GM18909 (cell line): ENCODE measurements around the gene MNAT1.
"Not testable (repeated sequence)": the region's sequence is repeated elsewhere in the genome, so short reads cannot be mapped to it uniquely, and the experiment has no call there.

Experiments used
- ATAC-seq: cut with Tn5 transposase; IDR thresholded peaks from one replicate; pipeline ENCODE4 v1.9.1; 2021; ENCODE audit warnings: mild to moderate bottlenecking; ENCODE audit not compliant: unreplicated experiment, poor library complexity

The MNAT1 gene

DNA sequence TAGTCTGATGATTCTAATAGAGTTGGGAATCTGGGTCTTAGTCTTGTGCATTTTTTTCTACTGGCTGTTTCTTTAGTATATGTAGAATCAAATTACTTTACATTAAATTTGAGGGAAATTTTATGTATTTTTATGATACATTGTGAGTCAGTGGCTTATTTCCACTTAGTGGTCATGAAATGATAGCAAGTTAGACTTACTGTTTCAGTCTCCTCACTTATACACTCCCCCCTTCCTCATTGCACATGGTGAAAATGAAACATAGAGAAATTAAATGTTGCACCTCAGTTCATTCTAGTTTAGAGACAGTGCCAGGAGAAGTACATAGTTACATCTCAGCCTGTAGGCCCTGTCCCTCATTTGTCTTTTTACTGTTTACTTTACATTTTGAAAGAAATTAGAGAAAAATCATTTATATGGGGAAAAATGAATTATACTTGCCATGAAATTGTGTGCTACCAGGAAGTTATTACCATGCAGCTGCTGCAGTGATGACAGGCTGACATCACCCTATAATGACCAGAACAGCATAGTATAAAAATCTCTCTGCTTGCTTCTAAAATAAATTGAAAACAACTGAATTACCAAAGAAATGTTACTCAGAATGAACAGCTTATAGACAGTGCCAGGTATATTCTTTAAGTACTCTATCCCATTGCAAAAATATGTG, 133.1 kb downstream of the MNAT1 start:
- no peak for ATAC-seq

DNA sequence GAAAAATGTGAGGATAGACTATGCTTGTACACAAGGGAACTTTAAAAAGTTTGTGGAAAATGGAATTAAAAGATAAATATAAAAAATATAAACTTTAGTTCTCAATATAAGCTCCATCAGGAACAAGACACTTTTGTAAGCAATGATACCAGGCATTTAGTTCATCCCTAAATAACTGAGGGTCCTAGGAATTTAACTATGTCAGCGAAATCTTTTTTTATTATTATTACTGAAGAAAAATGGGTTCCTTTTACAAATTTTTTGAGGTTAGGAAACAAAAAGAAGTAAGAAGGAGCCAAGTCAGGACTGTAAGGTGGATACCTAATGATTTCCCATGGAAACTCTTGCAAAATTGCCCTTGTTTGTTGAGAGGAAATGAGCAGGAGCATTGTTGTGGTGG, 143.6 kb downstream of the MNAT1 start:
- ATAC-seq: no peak

DNA sequence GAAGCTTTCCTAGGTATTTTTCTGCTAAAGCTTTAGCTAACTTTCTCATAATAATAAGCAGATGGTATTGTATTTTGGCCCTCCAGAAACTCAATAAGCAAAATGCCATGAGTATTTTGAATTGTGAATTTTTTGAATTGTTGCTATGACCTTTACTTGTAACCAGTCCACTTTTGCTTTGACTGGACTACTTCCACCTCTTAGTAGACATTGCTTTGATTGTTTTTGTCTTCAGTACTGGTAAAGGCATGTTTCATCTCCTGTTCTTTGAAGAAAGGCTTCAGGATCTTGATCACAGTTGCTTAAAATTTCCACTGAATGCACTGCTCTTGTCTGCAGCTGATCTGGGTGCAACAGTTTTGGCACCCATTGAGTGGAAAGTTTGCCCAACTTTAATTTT, 144.0 kb downstream of the MNAT1 start:
- no peak for ATAC-seq

DNA sequence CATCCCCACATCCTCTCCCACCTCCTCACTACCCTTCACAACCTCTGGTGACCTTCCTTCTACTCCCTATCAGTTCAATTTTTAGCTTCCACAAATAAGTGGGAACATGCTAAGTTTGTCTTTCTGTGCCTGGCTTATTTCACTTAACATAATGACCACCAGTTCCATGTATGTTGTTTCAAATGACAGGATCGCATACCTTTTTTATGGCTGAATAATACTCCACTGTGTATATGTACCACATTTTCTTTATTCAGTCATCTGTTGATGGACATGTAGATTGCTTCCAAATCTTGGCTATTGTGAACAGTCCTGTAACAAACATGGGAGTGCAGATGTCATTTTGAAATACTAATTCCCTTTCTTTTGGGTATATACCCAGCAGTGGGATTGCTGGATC, 147.7 kb downstream of the MNAT1 start:
- no peak for ATAC-seq

DNA sequence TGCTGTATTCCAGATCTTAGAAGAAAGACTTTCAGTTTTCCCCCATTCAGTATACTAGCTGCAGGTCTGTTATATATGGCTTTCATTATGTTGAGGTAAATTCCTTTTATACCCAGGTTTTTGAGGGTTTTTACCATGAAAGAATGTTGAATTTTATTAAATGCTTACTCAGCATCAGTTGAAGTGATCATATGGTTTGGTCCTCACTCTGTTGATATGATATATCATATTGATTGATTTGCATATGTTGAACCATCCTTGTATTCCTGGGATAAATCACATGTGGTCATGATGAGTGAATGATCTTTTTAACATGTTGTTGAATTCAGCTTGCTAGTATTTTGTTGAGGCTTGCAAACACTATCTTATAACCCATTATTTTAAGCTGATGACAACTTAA, 149.6 kb downstream of the MNAT1 start:
- no peak for ATAC-seq

DNA sequence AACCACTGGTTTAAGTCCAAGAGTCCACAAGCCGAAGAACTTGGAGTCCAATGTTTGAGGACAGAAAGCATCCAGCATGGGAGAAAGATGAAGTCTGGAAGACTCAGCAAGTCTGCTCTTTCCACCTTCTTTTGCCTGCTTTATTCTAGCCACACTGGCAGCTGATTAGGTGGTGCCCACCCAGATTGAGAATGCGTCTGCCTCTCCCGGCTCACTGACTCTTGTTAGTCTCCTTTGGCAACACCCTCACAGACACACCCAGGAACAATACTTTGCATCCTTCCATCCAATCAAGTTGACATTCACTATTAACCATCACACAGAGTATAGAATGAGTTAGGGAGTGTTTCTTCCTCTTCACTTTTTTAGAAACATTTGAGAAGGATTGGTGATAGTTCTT, 156.1 kb downstream of the MNAT1 start:
- ATAC-seq: not testable (repeated sequence)

DNA sequence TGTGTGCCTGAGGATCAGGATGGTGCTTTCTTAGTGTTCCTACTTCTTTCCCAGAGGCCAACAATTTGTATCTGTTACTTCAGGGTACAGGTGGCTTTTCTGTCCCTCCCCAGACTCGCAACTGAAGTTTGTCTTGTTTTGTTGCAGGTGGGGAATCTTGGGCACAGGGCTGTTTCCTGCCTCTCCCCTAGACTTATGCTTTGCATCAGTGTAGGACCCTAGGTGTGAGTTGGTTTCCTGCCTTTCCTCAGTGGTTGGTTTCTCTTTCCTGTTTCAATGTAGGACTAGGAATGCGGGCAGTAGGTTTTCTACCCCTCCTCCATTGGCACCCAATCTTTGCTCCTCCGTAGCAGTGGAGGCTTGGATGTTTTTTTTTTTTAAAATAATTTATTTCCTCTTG, 159.3 kb downstream of the MNAT1 start:
- no peak for ATAC-seq

DNA sequence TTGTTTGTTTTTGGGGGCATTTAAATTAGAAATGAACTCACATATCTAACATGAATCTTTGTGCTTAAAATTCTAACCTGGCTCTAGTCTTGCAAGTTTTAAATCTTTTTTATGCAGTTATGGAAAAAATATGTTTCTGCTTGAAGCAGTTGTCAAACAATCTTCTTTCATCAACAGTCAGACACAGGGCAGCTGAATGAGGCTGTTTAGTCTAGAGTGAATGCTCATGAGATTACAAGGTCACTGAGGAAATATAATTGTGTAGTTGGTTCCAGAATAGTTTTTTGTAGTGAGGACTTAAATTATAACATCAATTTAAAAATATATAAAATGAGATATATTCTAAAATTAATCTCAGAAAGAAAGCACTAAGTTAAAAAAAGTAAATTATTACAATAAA, 169.8 kb downstream of the MNAT1 start:
- no peak for ATAC-seq

DNA sequence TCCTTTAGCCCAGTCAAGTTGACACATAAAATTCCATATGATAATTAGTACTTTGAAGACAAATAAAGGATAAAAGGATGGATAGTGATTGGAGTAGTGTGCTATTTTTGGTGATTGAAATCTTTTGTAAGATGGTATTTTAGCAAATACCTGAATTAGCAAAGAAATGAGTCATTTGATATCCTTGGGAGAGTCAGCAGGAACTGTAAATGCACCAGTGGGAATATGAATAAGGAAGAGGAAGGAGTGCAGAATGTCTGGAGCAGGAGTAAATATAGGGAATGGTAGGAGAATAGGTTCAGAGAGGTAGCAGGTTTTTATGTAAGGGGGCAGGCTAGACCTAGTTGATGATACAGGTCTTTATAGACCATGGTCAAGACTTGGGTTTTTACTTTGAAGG, 171.4 kb downstream of the MNAT1 start:
- no peak for ATAC-seq

DNA sequence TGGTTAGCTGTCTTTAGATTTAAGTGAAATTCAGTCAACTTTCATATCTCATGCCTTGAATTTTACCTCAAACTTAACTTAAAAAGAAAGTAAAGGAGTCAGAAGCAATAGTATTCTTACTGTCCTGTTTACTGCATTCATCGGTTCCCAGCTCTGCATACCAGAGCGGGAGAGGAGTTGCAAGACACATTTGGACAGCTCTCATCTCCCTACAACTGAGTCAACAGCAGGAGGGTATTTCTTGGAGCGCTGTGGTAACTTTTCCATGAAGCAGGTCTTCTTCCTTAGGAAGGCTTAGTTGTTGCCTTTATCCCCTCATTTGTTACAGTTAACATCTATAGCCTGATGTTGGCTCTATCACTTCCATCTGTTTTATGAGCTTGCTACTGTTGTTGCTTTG, 181.2 kb downstream of the MNAT1 start:
- no peak for ATAC-seq

DNA sequence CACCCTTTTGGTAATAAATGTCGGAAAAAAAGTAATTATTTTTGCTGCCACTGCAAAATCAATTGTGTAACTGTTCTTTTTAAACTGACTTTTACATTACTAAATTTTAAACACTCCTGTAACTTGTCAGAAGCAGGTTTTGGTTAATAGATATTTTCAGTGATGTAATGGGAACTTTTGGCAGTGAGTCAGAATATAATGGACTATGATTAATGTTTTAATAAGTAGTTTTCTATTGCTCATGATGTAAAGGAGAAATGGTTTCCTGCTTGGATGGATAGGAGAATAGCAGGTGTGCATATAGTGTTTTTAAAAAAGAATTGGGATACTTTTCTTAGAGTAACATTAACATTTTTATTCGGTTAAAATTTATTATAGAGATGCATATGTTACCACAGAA, 187.5 kb downstream of the MNAT1 start:
- ATAC-seq: no peak

DNA sequence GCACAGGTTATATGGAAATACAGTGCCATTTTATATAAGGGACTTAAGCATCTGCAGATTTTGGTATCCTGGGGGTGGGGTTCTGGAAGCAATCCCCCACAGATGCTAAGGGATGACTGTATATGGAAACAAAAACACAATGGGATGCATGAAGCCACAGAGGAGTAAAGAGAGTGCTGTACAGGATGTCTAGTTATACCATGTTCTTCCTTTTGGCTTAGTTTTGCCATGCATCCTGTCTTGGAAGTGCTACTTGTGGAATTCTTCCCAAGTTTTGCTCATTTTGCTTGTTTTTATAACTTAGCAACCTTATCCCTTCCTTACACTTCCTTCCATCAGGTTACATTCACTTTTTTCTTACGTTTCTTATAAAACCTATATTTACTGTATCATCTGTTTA, 190.7 kb downstream of the MNAT1 start:
- ATAC-seq: no peak

DNA sequence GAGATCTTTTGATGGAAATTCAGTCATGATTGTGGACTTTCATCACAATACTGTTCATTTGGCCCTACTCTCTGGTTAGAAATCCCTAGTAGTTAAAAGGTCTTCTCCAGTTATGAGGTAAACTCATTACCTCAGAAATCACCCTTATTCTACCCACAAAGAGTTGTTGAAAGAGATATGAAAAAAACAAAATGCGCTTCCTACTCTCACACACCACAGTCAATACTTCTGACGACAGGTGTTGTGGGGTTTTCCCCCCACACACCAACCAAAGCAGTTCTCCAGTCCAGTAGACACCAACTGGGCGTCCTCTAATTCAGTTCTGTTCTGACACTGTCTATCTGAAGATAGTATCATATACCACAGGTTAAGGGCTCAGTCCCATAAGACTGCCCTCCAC, 191.4 kb downstream of the MNAT1 start:
- ATAC-seq: peak; percentile 97

DNA sequence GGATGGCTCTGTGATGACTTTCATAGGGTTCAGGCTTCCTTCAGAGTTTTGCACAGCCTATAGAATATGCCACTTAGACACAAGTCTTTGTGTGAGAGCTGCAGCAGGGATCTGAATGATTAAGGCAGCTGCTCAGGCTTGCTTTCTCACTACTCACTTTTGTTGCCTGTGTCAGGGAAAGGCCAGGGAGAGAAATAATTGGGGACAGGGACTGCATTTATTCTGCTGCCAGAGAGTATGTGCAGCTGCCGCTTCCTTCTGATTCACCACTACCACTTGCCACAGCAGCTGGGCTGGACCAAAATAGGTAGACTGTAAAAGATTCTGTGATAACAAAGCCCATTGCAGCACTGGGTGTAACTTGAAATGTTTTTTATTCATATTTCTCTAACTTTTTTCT, 196.7 kb downstream of the MNAT1 start:
- ATAC-seq: no peak

DNA sequence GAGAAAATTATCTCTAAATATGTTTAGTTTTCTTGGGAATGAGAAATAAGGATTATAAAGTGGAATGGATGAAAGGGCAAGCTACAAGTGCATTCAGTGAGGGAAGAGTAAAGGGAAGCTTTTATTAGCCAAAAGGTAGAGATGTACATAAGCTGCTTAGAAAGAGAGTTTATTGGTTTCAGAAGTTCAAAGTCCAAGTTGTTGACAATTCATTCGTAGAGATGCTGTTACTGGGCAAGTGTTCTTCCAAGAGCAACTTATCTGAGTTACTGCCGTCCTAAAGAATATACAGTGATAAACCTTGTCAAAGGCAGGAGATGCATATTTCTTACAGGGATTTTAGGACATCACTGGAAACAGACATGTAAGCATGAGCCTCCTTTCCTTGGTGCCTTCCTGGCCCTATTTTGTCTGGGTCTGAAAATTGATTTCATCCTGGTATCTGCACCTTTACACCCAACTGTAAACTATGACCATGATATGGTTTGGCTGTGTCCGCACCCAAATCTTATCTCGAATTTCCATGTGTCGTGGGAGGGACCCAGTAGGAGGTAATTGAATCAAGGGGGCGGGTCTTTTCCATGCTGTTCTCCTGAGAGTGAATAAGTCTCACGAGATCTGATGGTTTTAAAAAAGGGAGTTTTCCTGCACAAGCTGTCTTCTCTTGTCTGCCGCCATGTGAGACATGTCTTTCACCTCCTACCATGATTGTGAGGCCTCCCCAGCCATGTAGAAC, 199.5 kb downstream of the MNAT1 start:
- ATAC-seq: no peak

DNA sequence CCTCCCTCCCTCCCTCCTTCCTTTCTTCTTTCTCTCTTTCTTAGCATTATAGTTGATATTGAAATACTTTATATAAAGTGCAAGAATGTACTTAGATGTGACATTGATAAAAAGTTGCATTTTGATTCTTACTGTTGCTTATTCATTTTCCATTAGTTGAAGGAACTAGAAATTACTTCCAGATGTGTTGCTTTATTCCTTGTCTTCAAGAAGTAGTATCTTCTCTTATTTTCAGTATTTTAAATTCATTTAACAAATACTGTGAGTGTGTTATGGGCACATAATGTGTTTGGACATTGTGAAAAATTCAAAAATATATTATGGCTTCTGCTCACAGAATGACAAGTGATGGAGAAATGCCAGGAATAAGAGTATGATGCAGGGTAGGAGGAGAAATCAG, 200.8 kb downstream of the MNAT1 start:
- ATAC-seq: no peak

DNA sequence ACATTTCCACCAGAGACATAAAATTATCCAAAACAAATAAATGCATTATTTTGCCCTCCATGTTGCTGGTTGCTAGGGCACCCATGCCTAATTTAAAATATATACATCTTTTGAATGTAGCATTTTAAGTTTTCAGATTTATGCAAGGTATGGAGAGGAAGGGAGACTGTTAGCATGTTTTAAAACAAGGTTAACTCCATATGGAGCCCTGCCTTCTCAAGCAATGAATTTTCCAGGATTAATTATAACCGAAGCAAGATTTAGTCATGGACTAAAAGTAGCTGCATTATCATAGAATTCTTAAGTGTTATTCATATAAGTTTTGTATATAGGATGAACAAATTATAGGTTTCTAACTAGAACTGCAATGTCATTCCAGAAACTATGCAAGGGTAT, 209.1 kb downstream of the MNAT1 start:
- ATAC-seq: no peak

DNA sequence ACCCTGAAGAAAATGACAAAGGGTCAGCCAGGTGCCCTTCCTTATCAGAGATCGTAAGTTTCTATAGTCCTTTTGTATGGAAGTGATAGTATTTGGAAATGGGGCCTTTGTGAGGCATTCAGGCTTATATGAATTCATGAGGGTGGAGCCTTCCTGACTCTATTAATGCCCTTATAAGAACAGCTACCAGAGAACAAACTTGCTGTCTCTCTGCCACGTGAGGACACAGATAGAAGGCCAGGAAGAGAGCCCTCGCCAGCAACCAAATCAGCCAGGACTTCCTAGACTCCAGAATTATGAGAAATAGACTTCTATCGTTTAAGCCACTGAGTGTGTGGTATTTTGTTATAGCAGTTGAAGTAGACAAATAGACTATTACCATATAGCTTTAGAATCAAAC, 209.6 kb downstream of the MNAT1 start:
- ATAC-seq: no peak

DNA sequence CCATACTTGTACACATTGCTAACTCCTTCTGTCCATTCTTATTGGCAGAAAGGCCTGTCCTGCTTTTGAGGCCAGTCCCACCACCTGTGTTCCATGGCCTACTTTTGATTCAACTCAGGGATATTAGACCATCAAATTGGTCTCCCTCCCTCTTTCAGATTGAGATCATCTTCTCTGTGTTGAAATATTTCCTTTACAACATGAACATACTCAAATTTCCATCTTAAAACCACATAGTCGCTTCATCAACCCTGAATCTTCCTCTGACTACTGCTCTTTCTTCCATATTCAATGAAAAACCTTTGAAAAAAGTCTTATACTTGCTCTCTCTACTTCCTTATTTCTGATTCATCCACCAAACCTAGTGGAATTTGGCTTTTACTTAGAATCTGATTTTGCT, 211.4 kb downstream of the MNAT1 start:
- no peak for ATAC-seq

DNA sequence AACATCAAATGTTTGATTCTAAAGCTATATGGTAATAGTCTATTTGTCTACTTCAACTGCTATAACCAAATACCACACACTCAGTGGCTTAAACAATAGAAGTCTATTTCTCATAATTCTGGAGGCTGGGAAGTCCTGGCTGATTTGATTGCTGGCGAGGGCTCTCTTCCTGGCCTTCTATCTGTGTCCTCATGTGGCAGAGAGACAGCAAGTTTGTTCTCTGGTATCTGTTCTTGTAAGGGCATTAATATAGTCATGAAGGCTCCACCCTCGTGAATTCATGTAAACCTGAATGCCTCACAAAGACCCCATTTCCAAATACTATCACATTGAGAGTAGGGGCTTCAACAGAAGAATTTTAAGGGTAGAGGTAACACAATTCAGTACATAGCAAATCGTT, 212.2 kb downstream of the MNAT1 start:
- no peak for ATAC-seq

DNA sequence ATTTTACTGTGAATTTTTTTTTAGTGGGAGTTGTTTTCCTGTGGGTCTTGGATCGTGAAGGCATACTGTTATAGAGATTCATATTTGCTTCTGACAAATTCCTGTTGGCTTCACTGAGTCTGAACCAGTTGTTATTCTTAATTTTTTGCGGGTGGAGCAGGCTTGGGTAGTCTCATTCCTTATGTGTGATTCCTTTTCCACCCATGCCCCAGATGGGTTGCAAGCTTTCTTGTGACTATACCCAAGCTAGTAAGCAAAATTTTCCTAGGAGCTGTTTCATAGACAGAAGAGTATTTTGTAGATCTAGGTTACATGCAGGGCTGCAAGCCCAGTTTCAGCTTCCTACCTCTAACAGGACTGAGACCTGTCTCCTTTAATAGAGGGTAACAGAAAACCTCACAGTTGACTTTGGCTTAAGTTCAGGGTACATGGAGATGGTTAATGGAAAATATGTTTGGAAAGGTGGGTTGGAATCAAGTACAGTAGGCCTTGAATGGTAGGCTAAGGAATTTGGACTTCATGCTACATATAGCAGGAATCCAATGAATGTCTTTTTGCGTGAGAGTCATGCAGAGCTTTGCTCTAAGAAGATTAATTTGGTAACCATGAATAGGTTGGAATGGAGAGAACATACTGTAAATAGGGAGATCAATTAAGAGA, 217.3 kb downstream of the MNAT1 start:
- no peak for ATAC-seq

DNA sequence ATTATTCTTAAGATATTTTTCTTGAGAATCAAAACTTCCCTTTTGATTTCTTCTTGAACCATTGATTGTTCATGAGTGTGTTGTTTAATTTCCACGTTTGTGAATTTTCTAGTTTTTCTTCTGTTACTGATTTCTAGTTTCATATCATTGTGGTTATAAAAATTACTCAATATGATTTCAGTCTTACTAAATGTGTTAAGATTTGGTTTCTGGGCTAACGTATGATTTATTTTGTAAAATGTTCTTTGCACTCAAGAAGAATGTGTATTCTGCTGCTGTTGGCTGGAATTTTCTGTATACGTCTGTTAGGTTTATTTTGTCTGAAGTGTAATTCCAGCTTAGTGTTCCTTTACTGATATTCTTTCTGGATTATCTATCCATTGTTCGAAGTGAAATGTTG, 221.6 kb downstream of the MNAT1 start:
- no peak for ATAC-seq
